Smooth muscle cell (in vitro differentiated cells): ENCODE data around the gene EFCC1. TPM values are rescaled to one million over a fixed set of nuclear protein-coding genes. Genes with fewer than 3 reads are reported as not detected.

ENCODE experiments used
- DNase-seq: peaks from one replicate; lab custom pipeline; 2025; ENCODE audit not compliant: unreplicated experiment; lab: John Stamatoyannopoulos, UW
- H2AFZ ChIP-seq: fragments of 200-600 bp; sonication (generic); 2 replicates; pipeline ENCODE4 v1.6.0; 2016; ENCODE audit warnings: antibody characterized with exemption, low read depth, mild to moderate bottlenecking
- H3F3A ChIP-seq: fragments of 200-600 bp; sonication (generic); 2 replicates; pipeline ENCODE4 v1.6.0; 2017; ENCODE audit warnings: antibody characterized with exemption, low read depth
- H3K27ac ChIP-seq: fragments of 200-600 bp; sonication (generic); 2 replicates; pipeline ENCODE4 v1.5.1; 2016; ENCODE audit warnings: low read depth, mild to moderate bottlenecking
- H3K27me3 ChIP-seq: fragments of 200-600 bp; sonication (generic); 2 replicates; pipeline ENCODE4 v1.6.1; 2016; ENCODE audit warnings: low read depth, mild to moderate bottlenecking
- H3K36me3 ChIP-seq: fragments of 200-600 bp; sonication (generic); 2 replicates; pipeline ENCODE4 v1.5.1; 2016; ENCODE audit warnings: low read depth
- H3K4me1 ChIP-seq: fragments of 200-600 bp; sonication (generic); 2 replicates; pipeline ENCODE4 v1.5.1; 2016; ENCODE audit warnings: low read depth
- H3K4me2 ChIP-seq: fragments of 200-600 bp; sonication (generic); 2 replicates; pipeline ENCODE4 v1.6.0; 2016; ENCODE audit warnings: mild to moderate bottlenecking
- H3K4me3 ChIP-seq: fragments of 200-600 bp; sonication (generic); 2 replicates; pipeline ENCODE4 v1.5.1; 2016; ENCODE audit warnings: mild to moderate bottlenecking
- H3K79me2 ChIP-seq: fragments of 200-600 bp; sonication (generic); 2 replicates; pipeline ENCODE4 v1.6.0; 2016; ENCODE audit warnings: low read depth, mild to moderate bottlenecking
- H3K9ac ChIP-seq: fragments of 200-600 bp; sonication (generic); 2 replicates; pipeline ENCODE4 v1.6.0; 2016; ENCODE audit warnings: low read depth
- H3K9me3 ChIP-seq: fragments of 200-600 bp; sonication (generic); replicated peaks from 2 replicates; pipeline ENCODE4 v1.5.1; 2016; ENCODE audit warnings: low read depth
- H4K20me1 ChIP-seq: fragments of 200-600 bp; sonication (generic); 2 replicates; pipeline ENCODE4 v1.6.0; 2016; ENCODE audit warnings: low read depth
- CTCF ChIP-seq: fragments of 200-600 bp; sonication (generic); IDR thresholded peaks from 2 replicates; pipeline ENCODE4 v1.5.1; 2017; ENCODE audit warnings: borderline replicate concordance, mild to moderate bottlenecking, antibody characterized with exemption; ENCODE audit not compliant: insufficient read depth, poor library complexity, severe bottlenecking
- WGBS: methylation state at CpG from one replicate; pipeline ENCODE4 v1.1.7; 2016; ENCODE audit warnings: low lambda C conversion rate; 5-methylcytosine and 5-hydroxymethylcytosine counted together
- polyA plus RNA-seq: library from polyadenylated mRNA; unstranded; fragments of >200 nt; fragmentation: Nextera tagmentation; extraction: Ambion mirVana; gene quantifications from 2 replicates; pipeline ENCODE4 v1.2.1, GENCODE V29; 2016
- total RNA-seq: library from RNA; depleted of rRNA; stranded (reverse); fragments of >200 nt; gene quantifications from 2 replicates; pipeline ENCODE4 v1.2.3, GENCODE V29; 2014

EFCC1 gene
- total and polyA plus RNA-seq, 2 experiments from 2014 or later: 0.26 TPM; not detected in 1

DNA sequence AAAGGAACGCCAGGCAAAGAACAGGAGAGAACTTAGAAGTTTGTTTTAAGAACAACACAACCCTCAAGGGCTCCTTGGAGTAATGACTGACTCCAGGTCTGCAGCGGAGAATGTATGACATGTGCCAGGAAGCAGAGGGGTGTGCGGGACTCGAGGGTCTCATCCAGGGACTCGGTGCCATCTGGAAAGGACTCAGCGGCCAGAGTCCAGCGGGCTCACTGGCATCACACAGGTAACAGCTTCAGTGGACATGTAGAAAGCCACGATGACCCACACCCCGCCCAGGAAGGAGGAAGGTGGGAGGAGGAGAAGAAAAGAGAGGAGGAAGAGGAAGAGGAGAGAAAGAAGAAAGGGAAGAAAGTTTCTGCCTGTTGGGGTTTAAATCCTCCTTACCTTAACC lies 80.9 kb downstream of the EFCC1 start:
- Histone ChIP-seq H2AFZ (no peak overlapping the region), H3K4me2 (no peak overlapping the region), H3K9ac (no peak overlapping the region), H3K79me2 (no peaks in the 10 kb centered on the region), H3K9me3 (no peaks in the 10 kb centered on the region), H3K27me3 (no peaks in the 10 kb centered on the region), H3K4me3 (no peak overlapping the region), H4K20me1 (no peaks in the 10 kb centered on the region), H3F3A (no peaks in the 10 kb centered on the region), H3K36me3 (no peaks in the 10 kb centered on the region), H3K4me1 (no peaks in the 10 kb centered on the region), H3K27ac (no peak overlapping the region)
- 89% methylated on average over 9 of the region's 9 CpGs for WGBS
- no peak for DNase-seq
- TF ChIP-seq CTCF: no peak

DNA sequence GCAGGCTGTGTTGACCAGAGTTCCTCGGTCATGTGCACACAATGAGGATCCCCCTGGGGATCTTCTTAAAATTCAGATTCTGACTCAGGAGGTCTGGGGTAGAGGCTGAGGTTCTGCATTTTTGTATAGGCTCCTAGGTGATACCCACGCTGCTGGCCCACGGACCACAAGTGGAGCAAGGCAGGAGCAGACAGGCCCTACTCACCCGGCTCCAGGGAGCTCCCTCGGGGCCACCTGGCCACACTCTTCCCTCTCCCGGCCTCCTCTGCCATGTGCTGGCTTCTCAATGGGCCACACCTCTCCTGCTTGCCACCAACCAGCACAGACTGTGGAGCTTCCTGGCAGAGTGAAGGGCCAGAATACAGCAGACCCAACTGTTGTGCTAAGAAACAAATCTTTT lies 83.4 kb downstream of the EFCC1 start:
- no peaks in the 10 kb centered on the region for H3K27me3 ChIP-seq
- no peak overlapping the region for H3K4me2 ChIP-seq
- no peaks in the 10 kb centered on the region for H3K4me1 ChIP-seq
- H3K9ac ChIP-seq: no peak overlapping the region
- no peaks in the 10 kb centered on the region for H3F3A ChIP-seq
- H3K9me3 ChIP-seq: no peaks in the 10 kb centered on the region
- H3K36me3 ChIP-seq: no peaks in the 10 kb centered on the region
- H2AFZ ChIP-seq: no peak overlapping the region
- 97% methylated on average over 6 of the region's 6 CpGs for WGBS
- H3K79me2 ChIP-seq: no peaks in the 10 kb centered on the region
- no peak overlapping the region for H3K4me3 ChIP-seq
- DNase-seq: no peak
- H4K20me1 ChIP-seq: no peaks in the 10 kb centered on the region
- TF ChIP-seq CTCF: no peak
- no peak overlapping the region for H3K27ac ChIP-seq

DNA sequence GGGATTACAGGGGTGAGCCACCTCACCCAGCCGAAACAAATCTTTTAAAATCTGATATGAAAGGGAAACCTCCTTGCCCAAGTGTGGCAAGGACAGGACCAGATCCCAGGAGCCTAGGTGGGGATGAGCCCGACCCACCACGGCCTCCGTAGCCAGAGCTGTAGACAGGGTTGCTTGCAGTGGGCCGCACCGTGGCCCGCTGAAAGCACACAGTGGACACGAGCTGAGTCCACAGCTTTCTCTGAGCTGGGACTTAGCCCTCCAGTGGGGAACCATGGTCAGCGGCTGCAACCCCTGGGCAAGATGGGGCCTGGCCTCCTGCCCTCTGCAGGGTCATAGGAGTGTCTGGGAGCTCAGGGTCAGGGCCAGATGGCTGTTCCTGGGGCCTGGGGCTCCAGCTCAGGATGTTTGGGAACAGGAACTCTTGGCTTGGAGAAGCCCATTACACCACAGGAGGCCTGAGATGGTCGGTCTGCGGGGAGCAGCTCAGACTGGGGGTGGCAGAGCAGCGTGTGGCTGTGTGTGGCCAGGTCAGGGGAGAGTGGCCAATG lies 84.1 kb downstream of the EFCC1 start:
- H3K9me3 ChIP-seq: no peaks in the 10 kb centered on the region
- no peaks in the 10 kb centered on the region for H3K79me2 ChIP-seq
- H3K36me3 ChIP-seq: no peaks in the 10 kb centered on the region
- no peaks in the 10 kb centered on the region for H4K20me1 ChIP-seq
- DNase-seq: no peak
- no peak overlapping the region for H3K4me2 ChIP-seq
- WGBS: 96% methylated on average over 12 of the region's 12 CpGs
- no peak overlapping the region for H3K27ac ChIP-seq
- H3K27me3 ChIP-seq: no peaks in the 10 kb centered on the region
- H3F3A ChIP-seq: no peaks in the 10 kb centered on the region
- no peak overlapping the region for H3K9ac ChIP-seq
- no peaks in the 10 kb centered on the region for H3K4me1 ChIP-seq
- no peak for TF ChIP-seq CTCF
- H2AFZ ChIP-seq: no peak overlapping the region
- H3K4me3 ChIP-seq: no peak overlapping the region

DNA sequence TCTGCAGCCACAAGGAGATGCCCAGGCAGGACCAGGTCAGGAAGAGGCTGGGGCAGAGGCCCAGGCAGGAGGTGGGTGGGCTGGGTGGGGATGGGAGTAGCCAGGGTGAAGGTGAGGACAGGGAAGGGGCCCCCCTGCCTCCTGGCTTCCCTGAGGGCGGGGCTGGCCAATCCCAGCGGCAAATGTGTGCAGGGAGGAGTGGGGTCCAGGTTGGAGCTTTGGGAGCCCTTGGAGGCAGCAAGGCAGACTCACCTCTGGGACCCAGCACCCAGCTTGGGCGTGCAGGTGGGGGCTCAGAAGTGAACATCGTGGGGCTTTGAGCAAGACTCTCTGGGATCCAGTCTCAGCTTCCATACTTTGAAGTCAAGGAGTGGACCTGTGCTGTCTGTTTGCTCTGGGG lies 84.7 kb downstream of the EFCC1 start:
- Histone ChIP-seq H3K9me3 (no peaks in the 10 kb centered on the region), H3K27ac (no peak overlapping the region), H3K4me2 (no peak overlapping the region), H3K9ac (no peak overlapping the region), H3K27me3 (no peaks in the 10 kb centered on the region), H4K20me1 (no peaks in the 10 kb centered on the region), H3F3A (no peaks in the 10 kb centered on the region), H3K4me3 (no peak overlapping the region), H3K4me1 (no peaks in the 10 kb centered on the region), H3K79me2 (no peaks in the 10 kb centered on the region), H2AFZ (no peak overlapping the region), H3K36me3 (no peaks in the 10 kb centered on the region)
- 93% methylated on average over 4 of the region's 4 CpGs for WGBS
- DNase-seq: no peak
- TF ChIP-seq CTCF: no peak
